Glomerular visceral epithelial cell (primary cell): ENCODE results near the gene SYNGR4.

ENCODE experiments used
- DNase-seq: peaks from one replicate; pipeline ENCODE4 v3.0.0-alpha.2; 2016; ENCODE audit errors: extremely low spot score

The SYNGR4 gene

DNA sequence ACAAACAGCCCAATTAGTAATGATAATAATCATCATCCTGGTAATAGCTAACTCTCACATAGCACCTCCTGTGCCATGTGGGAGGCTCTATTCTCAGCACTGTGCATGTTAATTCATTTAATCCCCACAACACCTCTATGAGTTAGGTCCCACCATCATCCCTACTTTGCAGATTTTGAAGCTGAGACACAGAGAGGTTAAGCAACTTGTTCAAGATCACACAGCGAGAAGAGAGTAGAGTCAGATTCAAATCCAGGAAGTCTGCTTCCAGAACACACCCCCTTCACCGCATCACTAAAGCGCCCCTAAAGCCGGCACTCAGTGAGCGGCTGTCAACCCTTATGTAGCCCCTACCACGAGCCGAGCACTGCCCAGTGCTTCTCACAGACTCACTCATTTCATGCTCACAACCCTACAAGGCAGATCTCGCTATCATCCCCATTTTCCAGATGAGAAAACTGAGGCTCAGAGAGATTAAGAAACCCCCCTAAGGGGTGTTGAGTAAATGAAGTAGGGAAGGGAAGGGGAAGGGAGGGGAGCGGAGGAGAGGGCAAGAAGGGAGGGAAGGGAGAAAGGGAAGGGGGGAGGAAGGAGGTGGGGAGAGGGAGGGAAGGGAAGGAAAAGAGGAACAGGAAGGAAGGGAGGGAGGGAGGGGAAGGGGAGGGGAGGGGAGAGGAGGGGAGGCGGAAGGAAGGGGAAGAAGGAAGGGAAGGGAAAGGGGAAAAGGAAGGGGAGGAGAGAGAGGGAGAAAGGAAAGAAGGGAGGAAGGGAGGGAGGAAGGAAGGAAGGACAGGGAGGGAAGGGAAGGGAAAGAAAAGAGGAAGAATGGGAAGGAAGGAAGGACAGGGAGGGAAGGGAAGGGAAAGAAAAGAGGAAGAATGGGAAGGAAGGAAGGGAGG, 22.4 kb upstream of the SYNGR4 start:
- no peak for DNase-seq

DNA sequence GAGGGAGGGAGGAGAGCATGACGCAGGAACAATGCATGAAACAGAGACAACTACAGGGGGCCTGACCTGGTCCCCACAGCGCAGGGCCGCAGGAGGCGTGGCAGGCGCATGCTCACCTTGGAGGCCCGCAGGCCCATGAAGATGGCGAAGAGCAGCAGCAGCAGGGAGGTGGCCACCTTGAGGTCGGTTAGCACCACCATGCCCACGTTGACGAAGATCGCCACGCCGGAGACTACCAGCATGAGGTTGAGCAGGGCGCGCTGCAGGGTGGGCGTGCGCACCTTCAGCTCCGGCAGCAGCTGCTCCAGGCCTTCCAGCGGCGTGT, 21.8 kb upstream of the SYNGR4 start:
- no peak for DNase-seq

DNA sequence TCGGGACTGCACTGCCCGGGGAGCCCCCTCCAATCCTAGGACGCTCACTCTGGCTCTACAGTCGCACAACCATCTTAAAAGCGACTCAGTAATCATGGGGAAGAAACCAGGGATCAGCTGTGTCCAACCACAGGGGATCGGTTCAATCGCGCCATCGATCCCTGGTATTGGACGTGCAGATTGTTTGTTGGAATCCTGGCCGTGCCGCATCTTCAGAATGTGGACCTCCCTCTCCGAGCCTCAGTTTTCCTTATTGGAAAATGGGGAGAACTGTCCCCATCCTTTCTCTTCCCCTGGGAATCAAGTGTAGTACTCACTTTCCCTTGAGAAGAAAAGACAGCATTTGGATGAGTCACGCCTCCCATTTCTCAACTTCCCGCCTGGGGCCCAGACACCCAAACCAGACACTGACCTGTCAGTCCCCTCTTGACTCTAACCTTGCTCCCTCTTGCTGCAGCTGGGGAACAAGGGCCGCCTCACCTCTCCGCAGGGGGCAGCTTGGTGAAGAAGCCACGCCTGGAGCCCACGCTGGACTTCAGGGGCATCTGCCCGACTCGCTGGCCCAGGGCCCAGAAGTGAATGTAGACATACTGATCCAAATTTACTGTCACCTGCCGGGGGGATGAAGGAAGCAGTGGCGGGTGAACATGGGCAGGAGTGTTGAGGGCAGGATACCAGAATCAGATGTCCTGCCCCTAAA, 21.2 kb upstream of the SYNGR4 start:
- DNase-seq = no peak

DNA sequence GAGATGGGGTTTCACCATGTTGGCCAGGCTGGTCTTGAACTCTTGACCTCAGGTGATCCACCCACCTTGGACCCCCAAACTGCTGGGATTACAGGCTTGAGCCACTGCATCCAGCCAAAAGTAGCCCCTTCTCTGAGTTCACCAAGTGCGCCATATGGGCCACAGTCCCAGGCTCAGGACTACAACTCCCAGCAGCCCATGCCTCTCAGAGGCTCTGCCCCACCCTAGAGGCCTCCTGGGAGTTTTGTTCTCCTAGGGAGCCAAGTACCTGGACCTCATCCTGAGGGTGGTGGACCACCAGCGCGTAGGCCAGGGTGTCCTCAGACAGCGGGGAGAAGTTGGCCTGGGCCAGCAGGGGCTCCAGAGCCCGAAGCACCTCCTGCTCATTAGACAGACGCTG, 19.3 kb upstream of the SYNGR4 start:
- no peak for DNase-seq

DNA sequence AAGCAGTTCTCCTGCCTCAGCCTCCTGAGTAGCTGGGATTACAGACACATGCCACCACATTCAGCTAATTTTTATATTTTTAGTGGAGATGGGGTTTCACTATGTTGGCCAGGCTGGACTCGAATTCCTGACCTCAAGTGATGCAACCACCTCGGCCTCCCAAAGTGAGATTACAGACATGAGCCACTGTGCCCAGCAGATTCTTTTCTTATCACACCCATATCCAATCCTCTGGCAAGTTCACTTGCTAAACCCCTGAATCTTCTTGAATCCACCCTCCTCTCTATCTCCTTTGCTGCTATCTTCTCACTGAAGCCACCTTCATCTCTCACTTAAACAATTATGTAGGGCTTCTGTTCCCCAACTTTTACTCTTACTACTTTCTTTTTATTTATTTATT, 18.0 kb upstream of the SYNGR4 start:
- no peak for DNase-seq

DNA sequence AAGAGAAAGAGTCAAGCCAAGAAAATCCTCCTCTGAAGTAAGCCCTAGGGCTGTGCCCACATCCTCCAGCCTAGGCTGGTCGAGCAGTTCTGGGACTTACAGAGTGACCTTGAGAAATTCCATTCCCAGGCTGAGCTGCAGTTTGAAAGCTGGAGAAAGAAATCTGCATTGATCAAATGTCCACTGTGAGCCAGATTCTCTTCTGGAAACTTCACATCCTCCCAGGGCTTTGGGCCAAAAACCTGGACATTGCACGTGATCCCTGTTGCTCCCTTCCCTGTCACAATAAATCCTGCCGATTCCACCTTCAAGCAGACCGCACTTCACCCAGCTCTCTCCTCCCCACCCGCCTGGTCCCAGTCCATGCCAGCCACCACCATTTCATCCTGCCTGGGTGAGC, 16.1 kb upstream of the SYNGR4 start:
- no peak for DNase-seq

DNA sequence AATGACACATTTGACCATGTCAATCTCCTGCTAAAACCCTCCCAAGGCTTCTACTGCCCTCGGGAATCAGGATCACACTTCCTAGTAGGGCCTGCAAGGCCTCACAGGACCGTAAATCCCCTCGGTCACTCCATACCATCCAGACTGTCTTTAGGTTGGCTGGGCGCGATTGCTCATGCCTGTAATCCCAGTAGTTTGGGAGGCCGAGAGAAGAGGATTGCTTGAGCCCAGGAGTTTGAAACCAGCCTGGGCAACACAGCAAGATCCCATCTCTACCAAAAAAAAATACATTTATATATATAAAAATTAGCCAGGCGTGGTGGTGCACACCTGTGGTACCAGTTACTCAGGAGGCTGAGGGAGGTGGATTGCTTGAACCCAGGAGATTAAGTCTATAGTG, 15.4 kb upstream of the SYNGR4 start:
- no peak for DNase-seq

DNA sequence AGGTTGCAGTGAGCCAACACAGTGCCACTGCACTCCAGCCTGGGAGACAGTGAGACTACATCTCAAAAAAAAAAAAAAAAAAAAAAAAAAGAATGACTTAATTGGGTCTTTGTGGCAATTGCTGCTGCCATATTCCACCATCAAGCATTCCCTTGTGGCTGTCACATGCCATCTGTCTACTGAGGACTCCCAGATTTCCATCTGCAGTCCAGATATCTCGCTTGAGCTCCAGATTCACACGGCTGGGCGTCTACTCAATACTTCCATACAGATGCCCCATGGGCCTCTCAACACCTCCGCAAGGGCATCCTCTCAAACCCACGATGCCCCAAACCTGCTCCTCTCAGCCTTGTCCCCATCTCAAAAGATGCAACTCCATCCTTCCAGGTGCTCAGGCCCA, 13.3 kb upstream of the SYNGR4 start:
- DNase-seq = no peak

DNA sequence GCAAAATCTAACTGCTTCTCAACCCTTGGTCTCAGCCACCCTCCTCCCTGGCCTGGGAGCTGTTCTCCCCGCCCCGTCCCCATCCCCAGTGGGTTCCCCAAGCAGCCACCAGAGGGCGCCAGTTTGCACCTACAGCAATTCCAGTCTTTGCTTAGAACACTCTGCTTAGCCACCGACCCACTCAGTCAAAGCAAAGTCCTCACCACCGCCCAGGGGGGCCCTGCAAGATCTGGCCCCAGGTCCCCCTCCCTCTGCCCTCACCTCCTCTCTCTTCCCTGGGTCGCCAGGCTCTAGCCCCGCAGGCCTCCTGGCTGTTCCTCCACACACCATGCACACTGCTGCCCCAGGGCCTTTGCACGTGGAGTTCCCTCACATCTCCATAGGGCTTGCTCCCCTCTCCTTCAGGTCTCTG, 12.8 kb upstream of the SYNGR4 start:
- peak; percentile 61 for DNase-seq

DNA sequence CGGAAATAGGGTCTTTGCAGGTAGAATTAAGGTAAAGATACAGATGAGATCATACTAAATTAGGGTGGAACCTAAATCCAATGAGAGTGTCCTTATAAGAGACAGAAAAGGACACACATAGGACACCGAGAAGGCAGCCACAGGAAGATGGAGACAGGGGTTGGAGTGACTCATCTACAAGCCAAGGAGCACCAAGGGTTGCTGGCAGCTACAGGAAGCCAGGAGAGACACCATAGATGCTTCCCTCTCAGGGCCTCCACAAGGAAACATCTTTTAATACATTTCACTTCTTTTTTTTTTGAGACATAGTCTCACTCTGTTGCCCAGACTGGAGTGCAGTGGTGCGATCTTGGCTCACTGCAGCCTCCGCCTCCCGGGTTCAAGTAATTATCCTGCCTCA, 10.5 kb upstream of the SYNGR4 start:
- no peak for DNase-seq

DNA sequence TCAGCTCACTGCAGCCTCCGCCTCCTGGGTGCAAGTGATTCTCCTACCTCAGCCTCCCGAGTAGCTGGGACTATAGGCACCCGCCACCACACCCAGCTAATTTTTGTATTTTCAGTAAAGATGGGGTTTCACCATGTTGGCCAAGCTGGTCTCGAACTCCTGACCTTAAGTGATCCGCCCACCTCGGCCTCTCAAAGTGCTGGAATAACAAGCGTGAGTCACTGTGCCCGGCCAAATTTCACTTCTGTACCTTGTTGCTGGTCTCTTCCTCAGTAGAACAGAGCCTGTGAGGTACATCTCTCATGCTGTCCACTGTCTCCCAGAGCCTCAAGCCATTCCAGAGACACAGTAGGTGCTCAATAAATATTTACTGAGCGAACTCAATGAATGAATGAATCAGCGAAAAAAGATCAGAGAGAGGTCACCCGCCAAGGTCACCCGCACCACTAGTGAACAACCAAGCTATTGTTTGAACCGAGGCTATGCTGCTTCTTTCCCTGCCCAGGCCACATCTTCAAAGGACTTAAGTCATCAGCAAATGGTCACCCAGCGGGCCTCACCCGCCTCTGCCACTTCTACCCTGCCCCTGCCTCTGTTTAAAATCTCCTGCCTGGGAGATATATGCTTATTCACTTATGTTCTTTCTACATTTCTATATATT, 9.7 kb upstream of the SYNGR4 start:
- no peak for DNase-seq

DNA sequence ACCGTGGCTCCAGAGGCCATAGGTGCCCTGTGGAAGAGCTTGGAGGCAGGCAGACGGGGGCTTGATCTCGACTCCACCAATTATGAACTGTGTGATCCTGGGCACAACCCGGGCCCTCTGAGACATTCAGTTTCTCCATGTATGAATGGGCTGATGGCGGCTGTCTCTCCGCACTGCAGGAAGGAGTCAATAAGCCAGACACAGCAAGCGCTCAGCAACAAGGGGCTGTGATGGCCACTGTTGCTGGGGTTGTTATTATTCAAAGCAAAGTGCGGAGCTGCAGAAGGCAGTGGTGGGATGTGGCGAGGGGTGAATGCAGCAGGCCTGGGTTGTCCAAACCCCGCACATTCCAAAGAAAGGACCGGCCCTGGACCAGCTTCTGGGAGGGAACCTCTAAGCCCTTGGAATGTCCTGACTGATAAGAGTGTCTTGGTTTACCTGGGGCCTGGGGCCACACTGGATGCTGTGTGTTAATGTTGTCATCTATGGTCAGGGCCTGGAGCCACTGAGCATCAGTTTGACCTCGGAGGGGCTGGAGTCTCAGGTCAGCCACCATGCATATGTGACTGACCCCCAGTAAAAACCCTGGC, 8.7 kb upstream of the SYNGR4 start:
- DNase-seq = no peak

DNA sequence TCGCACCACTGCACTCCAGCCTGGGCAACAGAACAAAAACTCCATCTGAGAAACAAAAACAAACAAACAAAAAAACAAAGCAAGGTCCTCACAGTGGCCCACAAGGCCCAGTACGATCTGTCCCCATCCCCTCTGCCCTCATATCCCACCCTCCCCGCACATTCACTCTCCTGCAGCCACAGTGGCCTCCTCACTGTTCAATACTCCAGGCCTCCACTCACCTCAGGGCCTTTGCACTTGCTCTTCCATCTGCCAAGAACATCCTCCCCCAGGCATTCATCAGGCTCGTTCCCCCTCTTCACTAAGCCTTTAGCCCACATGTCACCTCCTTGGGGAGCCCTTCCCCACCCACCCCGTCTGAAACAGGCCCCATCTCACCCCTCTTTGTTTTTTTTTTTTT, 5.0 kb upstream of the SYNGR4 start:
- DNase-seq = no peak

DNA sequence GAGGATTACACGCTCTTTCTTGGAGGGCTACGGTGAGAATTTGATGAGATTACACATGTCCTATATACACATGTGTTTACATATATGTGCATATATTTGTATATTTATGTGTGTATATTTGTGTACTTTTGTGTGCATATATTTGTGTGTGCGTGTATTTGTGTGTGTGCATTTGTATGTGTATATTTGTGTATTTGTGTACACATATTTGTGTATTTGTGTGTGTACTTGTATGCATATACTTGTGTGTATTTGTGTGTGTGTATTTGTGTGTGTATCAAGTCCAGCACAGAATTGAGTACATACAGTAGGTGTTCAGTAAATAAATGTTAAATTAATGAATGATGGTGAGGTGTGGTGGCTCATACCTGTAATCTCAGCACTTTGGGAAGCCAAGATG, 2.3 kb upstream of the SYNGR4 start:
- DNase-seq = no peak

DNA sequence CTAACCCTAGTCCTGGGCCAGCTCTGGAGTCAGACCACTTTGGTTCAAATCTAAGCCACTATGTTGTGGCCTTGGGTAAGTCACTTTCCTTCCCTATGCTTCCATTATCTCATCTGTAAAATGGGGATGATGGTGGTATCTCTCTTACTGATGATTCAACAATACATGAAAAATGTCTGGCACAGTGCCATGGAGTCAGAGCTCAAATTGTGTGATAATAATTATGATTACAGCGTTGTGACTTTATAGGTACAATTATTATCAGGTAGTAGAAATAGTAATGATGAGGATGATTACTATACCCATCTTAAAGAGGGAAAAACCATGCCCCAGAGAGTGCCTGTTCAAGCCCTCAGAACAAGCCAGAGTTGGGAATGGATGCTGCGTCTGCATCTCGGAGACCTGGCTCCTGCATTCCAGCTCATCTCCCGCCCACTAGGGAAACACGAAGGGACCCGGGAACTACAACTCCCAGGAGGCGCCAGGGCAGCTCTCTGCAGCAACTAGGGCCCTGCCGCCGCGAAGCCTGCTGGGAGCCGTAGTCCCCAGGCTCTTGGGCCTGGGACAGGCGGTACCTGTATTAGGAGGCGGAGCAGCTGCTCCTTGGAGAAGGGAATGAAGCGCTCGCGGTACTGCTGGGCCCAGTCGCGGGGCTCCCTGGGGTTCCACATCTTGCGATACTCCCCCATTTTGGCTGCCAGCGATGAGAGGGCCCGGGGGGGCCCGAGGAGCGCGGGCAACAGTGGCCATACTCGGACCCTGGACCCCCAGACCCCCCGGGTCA, 1.3 kb upstream of the SYNGR4 start:
- peak; percentile 97 for DNase-seq

DNA sequence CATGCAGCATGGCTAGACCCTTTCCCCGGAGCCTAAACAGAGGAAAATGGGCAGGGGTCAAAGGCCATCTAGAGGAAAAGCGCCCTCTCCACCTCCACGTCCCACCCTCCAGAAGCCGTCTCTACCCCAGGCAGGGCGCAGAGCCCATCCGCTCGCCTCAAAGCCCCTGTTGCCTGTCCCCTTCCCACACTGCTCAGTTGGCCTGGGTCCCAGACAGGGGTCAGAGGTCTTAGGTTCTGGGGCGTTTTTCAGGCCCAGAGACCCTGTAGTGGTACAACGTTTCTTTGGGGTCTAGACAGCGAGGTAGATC, 712 bp upstream of the SYNGR4 start:
- no peak for DNase-seq

DNA sequence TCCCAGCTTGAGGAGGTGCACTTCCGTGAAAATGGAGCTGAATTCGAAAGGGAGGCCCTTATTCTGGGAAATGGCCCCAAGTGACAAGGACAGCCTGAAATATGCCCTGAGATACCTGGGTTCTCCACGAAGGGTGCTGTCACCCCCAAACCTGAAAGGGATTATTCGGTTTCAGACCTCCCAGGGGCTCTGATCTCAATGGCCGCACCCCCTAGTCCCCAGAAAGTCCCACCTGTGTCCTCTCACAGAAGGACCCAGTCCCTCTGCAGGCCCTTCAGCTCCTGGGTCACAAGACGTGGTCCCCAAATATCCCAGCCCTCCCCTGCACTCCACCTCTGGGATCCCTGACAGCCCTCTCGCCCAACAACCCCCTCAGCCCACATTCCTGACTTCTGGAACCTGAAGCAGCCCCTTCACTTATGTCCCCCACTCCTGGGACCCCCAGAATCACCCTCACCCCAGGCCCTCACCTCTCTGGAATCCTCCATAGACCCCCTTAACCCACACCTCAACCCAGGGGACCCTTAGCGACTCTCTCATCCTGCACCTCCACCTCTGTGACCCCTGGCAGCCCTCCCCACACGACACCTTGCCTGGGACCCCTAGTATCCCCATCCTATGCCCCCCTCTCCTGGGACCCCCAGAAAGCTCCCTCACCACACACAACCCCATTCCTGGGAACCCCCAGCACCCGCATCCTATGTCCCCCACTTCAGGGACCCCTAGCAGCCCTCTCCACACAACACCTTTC, 606 bp downstream of the SYNGR4 start:
- no peak for DNase-seq

DNA sequence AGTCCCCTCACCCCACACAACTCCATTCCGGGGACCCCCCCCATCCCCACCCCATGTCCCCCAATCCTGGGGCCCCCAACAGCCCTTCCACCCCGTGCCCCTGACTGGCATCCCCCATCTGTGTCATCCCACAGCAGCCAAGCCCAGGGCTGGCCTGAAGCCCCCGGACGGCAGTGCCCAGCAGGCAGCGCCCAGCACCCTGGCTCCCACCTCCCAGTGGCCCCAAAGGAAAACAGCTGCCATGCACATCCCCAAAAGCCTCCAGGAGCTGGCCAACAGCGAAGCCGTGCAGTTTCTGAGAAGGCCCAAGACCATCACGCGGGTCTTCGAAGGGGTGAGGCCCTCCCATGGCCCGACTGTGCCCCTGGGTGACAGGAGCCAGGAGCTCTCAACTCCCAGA, 1.4 kb downstream of the SYNGR4 start:
- no peak for DNase-seq

DNA sequence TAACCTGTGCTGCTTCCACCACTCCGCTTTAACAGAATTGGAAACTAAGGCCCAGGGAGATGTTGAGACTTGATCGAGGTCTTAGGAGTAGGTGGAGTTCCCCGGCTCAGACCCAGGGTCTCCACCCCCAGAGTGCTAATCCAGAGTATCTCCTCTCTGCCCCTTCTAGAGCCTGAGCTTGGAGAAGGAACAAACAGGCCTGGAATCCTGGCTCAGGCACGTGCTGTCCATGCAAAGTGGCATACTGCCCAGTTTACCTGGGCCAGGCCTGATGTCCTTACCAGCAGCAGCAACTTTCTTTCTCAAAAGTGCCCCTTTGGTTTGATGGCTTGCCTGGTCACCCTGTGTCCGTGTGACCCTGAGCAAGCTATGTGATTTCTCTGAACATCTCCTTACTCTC, 3.7 kb downstream of the SYNGR4 start:
- no peak for DNase-seq

DNA sequence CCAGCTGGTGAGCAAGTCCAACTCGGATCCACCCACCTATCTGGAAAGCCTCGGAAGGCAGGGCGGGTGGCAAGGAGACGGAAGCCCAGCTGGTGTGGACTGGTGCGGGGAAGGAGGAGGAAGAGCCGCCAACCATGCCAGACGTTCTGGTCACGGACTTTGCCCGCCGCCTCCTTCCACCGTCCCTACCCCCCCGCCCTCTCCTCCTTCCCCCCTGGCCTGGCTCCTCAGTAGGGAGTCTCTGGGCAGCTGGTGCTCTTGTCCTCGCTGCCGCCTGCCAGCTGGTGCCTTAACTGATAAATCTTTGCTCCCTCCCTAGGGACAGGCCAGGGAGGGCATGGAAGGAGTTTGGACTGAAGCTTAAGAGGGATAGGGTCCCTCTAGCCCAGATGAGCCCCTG, 4.8 kb downstream of the SYNGR4 start:
- DNase-seq = no peak

DNA sequence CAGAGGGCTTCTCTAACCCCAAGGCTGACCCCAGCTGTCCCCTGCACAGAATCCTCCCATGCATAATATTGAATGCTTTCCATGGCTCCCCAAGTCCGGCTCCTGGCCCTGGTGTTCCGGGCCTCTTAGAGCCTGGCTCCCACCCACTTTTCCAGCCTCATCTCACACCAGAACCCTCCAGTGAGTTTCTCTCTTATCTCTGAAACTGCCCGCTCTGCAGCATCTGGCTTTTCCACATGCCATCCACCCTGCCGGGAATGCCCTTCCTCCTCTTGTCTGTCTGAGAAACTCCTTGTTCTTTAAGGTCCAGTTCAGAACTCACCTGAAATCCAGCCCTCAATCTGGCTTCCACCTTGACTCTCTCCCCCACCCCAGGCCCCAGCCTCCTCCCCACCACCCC, 6.8 kb downstream of the SYNGR4 start:
- no peak for DNase-seq
